ENCODE results near the gene PTGER4.
A peak's percentile ranks its signal among the peaks of the same experiment; 100 is the strongest.
"Not testable (repeated sequence)": the region's sequence is repeated elsewhere in the genome, so short reads cannot be mapped to it uniquely, and the experiment has no call there.

Gene PTGER4

DNA sequence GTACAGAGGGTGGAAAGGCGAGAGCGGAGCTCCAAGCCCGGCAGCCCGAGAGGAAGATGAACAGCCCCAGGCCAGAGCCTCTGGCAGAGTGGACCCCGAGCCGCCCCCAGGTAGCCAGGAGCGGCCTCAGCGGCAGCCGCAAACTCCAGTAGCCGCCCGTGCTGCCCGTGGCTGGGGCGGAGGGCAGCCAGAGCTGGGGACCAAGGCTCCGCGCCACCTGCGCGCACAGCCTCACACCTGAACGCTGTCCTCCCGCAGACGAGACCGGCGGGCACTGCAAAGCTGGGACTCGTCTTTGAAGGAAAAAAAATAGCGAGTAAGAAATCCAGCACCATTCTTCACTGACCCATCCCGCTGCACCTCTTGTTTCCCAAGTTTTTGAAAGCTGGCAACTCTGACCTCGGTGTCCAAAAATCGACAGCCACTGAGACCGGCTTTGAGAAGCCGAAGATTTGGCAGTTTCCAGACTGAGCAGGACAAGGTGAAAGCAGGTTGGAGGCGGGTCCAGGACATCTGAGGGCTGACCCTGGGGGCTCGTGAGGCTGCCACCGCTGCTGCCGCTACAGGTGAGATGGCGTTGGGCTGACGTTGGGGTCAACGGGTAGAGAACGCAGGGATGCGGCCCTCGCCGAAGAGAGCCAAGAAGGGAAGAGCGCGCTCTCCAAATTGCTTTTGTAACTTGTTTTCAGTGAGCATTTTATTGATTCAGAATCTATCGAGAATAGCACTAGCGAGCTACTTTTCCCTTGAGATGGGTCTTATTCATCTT is at the start of gene PTGER4:
PTGER4 (plus strand) TSS at position 3 of the 769 bp plus-strand sequence. CDS start 1,079 bp downstream, outside the sequence.
- Histone ChIP-seq H3K9ac (ENCODE audit: low read depth, low read length) (peak within 1 kb of the TSS; percentile 57; the same call in 1 of the 2 replicates), H3K4me1 (ENCODE audit: insufficient read depth, low read length) (peaks cover 9% of the 10 kb centered on the region; the same call in 1 of the 2 replicates), H3K36me3 (ENCODE audit: insufficient read depth, low read depth, low read length) (no peaks in the 10 kb centered on the region), H3K9me3 (ENCODE audit: insufficient read depth, low read depth, low read length) (no peaks in the 10 kb centered on the region), H3K4me3 (ENCODE audit: low read length) (peak within 1 kb of the TSS; percentile 70), H3K27ac (ENCODE audit: low read length) (no peak within 1 kb of the TSS), H3K27me3 (ENCODE audit: insufficient read depth, low read length) (peaks cover 56% of the 10 kb centered on the region)

GRCh38 chr5:40630126-40630525 is 49.6 kb upstream of the PTGER4 start:
- Histone ChIP-seq H3K9me3 (ENCODE audit: insufficient read depth, low read depth, low read length) (no peaks in the 10 kb centered on the region), H3K27ac (ENCODE audit: low read length) (no peak overlapping the region), H3K4me1 (ENCODE audit: insufficient read depth, low read length) (no peaks in the 10 kb centered on the region), H3K27me3 (ENCODE audit: insufficient read depth, low read length) (no peaks in the 10 kb centered on the region), H3K4me3 (ENCODE audit: low read length) (no peak overlapping the region), H3K9ac (ENCODE audit: low read depth, low read length) (no peak overlapping the region), H3K36me3 (ENCODE audit: insufficient read depth, low read depth, low read length) (no peaks in the 10 kb centered on the region)

- no peaks in the 10 kb centered on the region for H3K4me1 ChIP-seq (ENCODE audit: insufficient read depth, low read length)
- H3K9ac ChIP-seq (ENCODE audit: low read depth, low read length) = no peak overlapping the region
- H3K27me3 ChIP-seq (ENCODE audit: insufficient read depth, low read length) = no peaks in the 10 kb centered on the region
- no peaks in the 10 kb centered on the region for H3K36me3 ChIP-seq (ENCODE audit: insufficient read depth, low read depth, low read length)
- H3K9me3 ChIP-seq (ENCODE audit: insufficient read depth, low read depth, low read length) = no peaks in the 10 kb centered on the region
- H3K4me3 ChIP-seq (ENCODE audit: low read length) = no peak overlapping the region
- H3K27ac ChIP-seq (ENCODE audit: low read length) = no peak overlapping the region
Measured at GRCh38 chr5:40631236-40631635, 48.5 kb upstream of the PTGER4 start.

DNA sequence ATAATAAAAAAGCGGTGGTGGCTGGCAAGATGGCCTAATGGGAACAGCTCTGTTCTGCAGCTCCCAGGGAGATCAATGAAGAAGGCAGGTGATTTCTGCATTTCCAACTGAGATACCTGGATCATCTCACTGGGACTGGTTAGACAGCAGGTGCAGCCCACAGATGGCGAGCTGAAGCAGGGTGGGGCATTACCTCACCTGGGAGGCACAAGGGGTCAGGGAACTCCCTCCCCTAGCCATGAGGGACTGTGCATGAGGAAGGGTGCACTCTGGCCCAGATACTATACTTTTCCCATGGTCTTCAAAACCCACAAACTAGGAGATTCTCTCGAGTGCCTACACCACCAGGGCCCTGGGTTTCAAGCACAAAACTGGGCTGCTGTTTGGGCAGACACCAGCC is 45.6 kb upstream of the PTGER4 start:
- H3K27ac ChIP-seq (ENCODE audit: low read length) = no peak overlapping the region
- no peak overlapping the region for H3K4me3 ChIP-seq (ENCODE audit: low read length)
- H3K27me3 ChIP-seq (ENCODE audit: insufficient read depth, low read length) = no peaks in the 10 kb centered on the region

DNA sequence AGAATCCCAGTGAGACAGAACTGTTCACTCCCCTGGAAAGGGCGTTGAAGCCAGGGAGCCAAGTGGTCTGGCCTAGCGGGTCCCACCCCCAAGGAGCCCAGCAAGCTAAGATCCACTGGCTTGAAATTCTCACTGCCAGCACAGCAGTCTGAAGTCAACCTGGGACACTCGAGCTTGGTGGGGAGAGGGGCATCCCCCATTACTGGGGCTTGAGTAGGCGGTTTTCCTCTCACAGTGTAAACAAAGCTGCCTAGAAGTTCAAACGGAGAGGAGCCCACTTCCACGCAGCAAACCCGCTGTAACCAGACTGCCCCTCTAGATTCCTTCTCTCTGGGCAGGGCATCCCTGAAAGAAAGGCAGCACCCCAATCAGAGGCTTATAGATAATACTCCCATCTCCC is 45.1 kb upstream of the PTGER4 start:
- Histone ChIP-seq H3K27ac (ENCODE audit: low read length) (no peak overlapping the region), H3K4me3 (ENCODE audit: low read length) (no peak overlapping the region), H3K4me1 (ENCODE audit: insufficient read depth, low read length) (no peaks in the 10 kb centered on the region), H3K27me3 (ENCODE audit: insufficient read depth, low read length) (no peaks in the 10 kb centered on the region), H3K9ac (ENCODE audit: low read depth, low read length) (no peak overlapping the region), H3K9me3 (ENCODE audit: insufficient read depth, low read depth, low read length) (no peaks in the 10 kb centered on the region), H3K36me3 (ENCODE audit: insufficient read depth, low read depth, low read length) (no peaks in the 10 kb centered on the region)

More for the DNA sequence above, 45.6 kb upstream of the PTGER4 start:
- Histone ChIP-seq H3K9me3 (ENCODE audit: insufficient read depth, low read depth, low read length) (no peaks in the 10 kb centered on the region), H3K4me1 (ENCODE audit: insufficient read depth, low read length) (no peaks in the 10 kb centered on the region), H3K9ac (ENCODE audit: low read depth, low read length) (no peak overlapping the region), H3K36me3 (ENCODE audit: insufficient read depth, low read depth, low read length) (no peaks in the 10 kb centered on the region)

GRCh38 chr5:40639531-40639930 is 40.2 kb upstream of the PTGER4 start:
- not testable (repeated sequence) for H3K27me3 ChIP-seq (ENCODE audit: insufficient read depth, low read length); H3K4me1 ChIP-seq (ENCODE audit: insufficient read depth, low read length); H3K36me3 ChIP-seq (ENCODE audit: insufficient read depth, low read depth, low read length); H3K9me3 ChIP-seq (ENCODE audit: insufficient read depth, low read depth, low read length); H3K9ac ChIP-seq (ENCODE audit: low read depth, low read length); H3K27ac ChIP-seq (ENCODE audit: low read length); H3K4me3 ChIP-seq (ENCODE audit: low read length)

DNA sequence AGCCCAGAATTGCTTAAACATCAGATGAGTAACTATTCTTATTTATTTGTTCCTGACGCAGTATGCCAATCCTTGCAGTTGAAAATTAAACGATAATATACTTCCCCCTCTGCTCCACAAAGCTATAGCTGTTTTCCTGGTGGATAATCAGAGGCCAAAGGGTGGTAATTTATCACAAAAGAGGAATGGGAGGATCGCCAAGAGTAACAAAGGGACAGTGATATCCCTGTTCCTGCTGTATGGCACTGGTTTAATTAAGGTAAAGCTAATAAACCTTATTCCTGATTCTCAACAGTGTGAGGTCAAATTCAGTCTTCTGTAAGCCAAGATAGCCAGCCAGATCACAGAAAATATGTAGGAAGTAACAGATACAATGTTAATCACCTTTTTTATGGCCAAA is 33.4 kb upstream of the PTGER4 start:
- Histone ChIP-seq H3K36me3 (ENCODE audit: insufficient read depth, low read depth, low read length) (no peaks in the 10 kb centered on the region), H3K9ac (ENCODE audit: low read depth, low read length) (no peak overlapping the region), H3K27me3 (ENCODE audit: insufficient read depth, low read length) (no peaks in the 10 kb centered on the region), H3K9me3 (ENCODE audit: insufficient read depth, low read depth, low read length) (no peaks in the 10 kb centered on the region), H3K4me3 (ENCODE audit: low read length) (no peak overlapping the region), H3K4me1 (ENCODE audit: insufficient read depth, low read length) (no peaks in the 10 kb centered on the region), H3K27ac (ENCODE audit: low read length) (no peak overlapping the region)

DNA sequence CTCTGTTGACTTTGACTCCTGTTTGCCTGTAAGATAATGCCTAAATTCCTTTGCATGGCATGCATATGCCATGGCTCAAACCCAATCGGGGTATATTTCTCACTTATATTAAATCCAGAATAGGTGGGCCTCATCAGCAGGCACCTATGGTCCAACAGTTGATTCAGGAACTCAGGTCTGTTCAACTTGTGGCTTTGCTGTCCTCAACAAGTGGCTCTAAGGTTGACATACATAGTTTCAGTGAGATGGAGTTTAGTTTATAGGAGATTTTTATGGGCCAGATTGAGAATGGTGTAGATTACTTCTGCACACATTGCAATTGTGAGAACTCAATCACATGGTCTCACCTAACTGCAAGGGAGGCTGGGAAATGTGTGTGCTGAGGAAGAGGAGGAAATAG is 31.6 kb upstream of the PTGER4 start:
- Histone ChIP-seq H3K36me3 (ENCODE audit: insufficient read depth, low read depth, low read length) (no peaks in the 10 kb centered on the region), H3K4me1 (ENCODE audit: insufficient read depth, low read length) (no peaks in the 10 kb centered on the region), H3K27me3 (ENCODE audit: insufficient read depth, low read length) (no peaks in the 10 kb centered on the region), H3K4me3 (ENCODE audit: low read length) (no peak overlapping the region), H3K9ac (ENCODE audit: low read depth, low read length) (no peak overlapping the region), H3K9me3 (ENCODE audit: insufficient read depth, low read depth, low read length) (no peaks in the 10 kb centered on the region), H3K27ac (ENCODE audit: low read length) (no peak overlapping the region)

- Histone ChIP-seq H3K36me3 (ENCODE audit: insufficient read depth, low read depth, low read length) (no peaks in the 10 kb centered on the region), H3K9ac (ENCODE audit: low read depth, low read length) (no peak overlapping the region), H3K4me3 (ENCODE audit: low read length) (no peak overlapping the region), H3K4me1 (ENCODE audit: insufficient read depth, low read length) (no peaks in the 10 kb centered on the region), H3K9me3 (ENCODE audit: insufficient read depth, low read depth, low read length) (no peaks in the 10 kb centered on the region), H3K27me3 (ENCODE audit: insufficient read depth, low read length) (no peaks in the 10 kb centered on the region), H3K27ac (ENCODE audit: low read length) (no peak overlapping the region)
Measured at GRCh38 chr5:40649463-40650030, 30.2 kb upstream of the PTGER4 start.

DNA sequence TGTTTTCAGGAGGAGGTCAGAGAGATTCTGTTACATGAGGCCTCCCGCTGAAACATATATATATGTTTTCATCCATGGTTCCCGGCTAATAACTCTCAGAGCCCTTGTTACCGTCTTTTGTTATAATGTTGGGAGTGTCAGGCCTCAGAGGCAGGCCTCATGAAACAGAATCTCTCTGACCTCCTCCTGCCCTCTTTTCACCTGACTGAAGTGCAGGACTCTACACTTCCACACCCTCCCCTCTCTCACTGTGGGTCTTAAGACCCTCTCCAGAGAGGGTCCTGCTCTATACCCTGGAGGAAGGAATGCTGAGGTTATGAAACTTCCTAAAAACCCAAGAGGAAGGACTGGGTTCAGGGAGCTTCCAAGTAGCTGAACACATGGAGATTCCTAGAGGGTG is 28.5 kb upstream of the PTGER4 start:
- Histone ChIP-seq H3K4me1 (ENCODE audit: insufficient read depth, low read length) (no peaks in the 10 kb centered on the region), H3K27me3 (ENCODE audit: insufficient read depth, low read length) (no peaks in the 10 kb centered on the region), H3K36me3 (ENCODE audit: insufficient read depth, low read depth, low read length) (no peaks in the 10 kb centered on the region), H3K27ac (ENCODE audit: low read length) (no peak overlapping the region), H3K4me3 (ENCODE audit: low read length) (no peak overlapping the region), H3K9ac (ENCODE audit: low read depth, low read length) (no peak overlapping the region), H3K9me3 (ENCODE audit: insufficient read depth, low read depth, low read length) (no peaks in the 10 kb centered on the region)

- H3K4me1 ChIP-seq (ENCODE audit: insufficient read depth, low read length) = no peaks in the 10 kb centered on the region
- H3K27me3 ChIP-seq (ENCODE audit: insufficient read depth, low read length) = no peaks in the 10 kb centered on the region
- no peaks in the 10 kb centered on the region for H3K36me3 ChIP-seq (ENCODE audit: insufficient read depth, low read depth, low read length)
- no peak overlapping the region for H3K9ac ChIP-seq (ENCODE audit: low read depth, low read length)
- no peak overlapping the region for H3K27ac ChIP-seq (ENCODE audit: low read length)
- H3K4me3 ChIP-seq (ENCODE audit: low read length) = no peak overlapping the region
- H3K9me3 ChIP-seq (ENCODE audit: insufficient read depth, low read depth, low read length) = no peaks in the 10 kb centered on the region
Measured at GRCh38 chr5:40652441-40653220, 27.1 kb upstream of the PTGER4 start.

Data from iPS-20b (cell line).